GM19025 (cell line): ENCODE data around the gene MARCHF10.
"Not testable (repeated sequence)": the region's sequence is repeated elsewhere in the genome, so short reads cannot be mapped to it uniquely, and the experiment has no call there.

Experiments used
- ATAC-seq: cut with Tn5 transposase; IDR thresholded peaks from one replicate; pipeline ENCODE4 v1.9.1; 2021; ENCODE audit warnings: mild to moderate bottlenecking, low read depth, moderate library complexity; ENCODE audit not compliant: unreplicated experiment

Gene MARCHF10, protein sequence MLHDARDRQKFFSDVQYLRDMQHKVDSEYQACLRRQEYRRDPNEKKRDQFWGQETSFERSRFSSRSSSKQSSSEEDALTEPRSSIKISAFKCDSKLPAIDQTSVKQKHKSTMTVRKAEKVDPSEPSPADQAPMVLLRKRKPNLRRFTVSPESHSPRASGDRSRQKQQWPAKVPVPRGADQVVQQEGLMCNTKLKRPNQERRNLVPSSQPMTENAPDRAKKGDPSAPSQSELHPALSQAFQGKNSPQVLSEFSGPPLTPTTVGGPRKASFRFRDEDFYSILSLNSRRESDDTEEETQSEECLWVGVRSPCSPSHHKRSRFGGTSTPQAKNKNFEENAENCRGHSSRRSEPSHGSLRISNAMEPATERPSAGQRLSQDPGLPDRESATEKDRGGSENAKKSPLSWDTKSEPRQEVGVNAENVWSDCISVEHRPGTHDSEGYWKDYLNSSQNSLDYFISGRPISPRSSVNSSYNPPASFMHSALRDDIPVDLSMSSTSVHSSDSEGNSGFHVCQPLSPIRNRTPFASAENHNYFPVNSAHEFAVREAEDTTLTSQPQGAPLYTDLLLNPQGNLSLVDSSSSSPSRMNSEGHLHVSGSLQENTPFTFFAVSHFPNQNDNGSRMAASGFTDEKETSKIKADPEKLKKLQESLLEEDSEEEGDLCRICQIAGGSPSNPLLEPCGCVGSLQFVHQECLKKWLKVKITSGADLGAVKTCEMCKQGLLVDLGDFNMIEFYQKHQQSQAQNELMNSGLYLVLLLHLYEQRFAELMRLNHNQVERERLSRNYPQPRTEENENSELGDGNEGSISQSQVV

GRCh38 chr17:62807812-62808575 is at the start of gene MARCHF10:
TSS of gene MARCHF10 (minus strand) at chr17:62808314. CDS start at chr17:62801735, 6,579 bp downstream.
- no peak for ATAC-seq

- ATAC-seq = no peak
These were observed 49.4 kb upstream of the MARCHF10 start for GRCh38 chr17:62857526-62857925.

DNA sequence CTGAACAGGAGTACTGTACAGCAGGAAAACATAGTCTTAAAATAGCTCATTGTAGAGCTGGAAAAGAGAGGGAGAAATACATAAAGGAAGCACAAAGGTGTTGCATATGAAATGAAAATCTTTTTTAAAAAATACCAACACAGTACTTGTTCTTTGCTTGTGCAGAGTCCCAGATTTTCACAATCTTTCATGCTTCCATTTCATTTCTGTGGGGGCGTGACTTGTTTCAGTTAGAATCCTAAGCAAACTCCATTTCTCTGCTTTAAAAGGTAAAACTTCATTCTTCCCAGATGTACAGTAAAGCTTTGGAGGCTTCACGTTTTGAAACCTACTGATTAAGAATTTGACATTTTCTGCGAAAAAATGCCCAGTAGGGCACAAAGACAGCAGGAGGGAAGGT is 48.5 kb upstream of the MARCHF10 start:
- no peak for ATAC-seq

DNA sequence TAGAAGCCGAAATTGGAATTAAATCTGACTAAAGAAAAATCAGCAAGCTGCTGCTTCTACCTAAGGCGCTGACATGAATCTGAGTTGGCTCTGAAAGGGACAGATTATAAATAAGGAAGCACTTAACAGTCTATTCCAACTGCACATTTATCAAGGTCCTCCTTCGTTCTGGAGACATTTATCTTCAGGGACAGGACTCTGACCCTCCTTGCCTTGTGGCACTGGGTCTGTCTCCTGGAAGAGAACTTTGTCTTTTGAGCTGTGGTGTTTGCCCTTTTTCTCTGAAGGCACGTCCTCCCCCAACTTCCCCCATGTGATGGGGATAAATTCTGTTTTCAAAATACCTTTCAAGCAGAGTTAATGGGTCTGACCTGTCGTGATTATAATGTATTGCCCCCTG is 47.0 kb upstream of the MARCHF10 start:
- no peak for ATAC-seq

GRCh38 chr17:62854098-62854680 is 46.1 kb upstream of the MARCHF10 start:
- ATAC-seq = no peak

DNA sequence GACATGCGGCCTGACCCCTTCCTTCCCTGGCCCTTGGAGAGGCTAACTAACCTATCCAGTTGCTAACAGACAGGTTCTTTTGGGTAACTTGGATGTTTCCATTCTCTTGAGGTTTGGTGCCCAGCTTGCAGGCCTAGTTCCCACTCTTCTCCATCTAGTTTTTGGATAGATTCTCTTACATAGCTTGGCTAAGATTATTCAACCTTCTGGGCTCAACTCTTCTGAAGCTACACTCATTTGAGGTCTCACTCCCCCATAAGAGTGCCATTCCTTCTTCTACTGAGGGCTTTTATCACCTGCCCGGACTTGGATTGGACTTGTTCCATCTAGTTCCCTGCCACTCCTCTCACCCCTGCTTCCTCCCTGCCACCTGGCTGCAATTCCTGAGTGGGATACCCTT is 44.1 kb upstream of the MARCHF10 start:
- no peak for ATAC-seq

GRCh38 chr17:62849591-62850415 is 41.7 kb upstream of the MARCHF10 start:
- not testable (repeated sequence) for ATAC-seq

DNA sequence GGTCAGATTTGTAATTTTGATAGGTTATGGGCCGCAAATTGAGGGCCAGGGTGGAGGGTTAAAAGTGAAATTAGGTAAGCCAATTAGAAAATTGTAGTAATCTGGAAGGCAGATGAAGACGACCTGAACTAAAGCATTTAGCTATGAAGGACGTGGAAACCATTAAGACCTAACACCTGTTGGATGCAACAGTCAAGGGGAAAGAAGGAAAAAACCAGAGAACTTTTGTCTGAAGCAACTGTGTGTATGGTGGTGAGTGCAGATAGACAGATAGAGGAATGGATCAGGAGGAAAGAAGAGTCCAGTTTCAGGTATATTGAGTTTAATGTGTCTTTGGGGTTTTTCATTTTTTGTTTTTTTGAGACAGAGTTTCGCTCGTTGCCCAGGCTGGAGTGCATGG is 40.2 kb upstream of the MARCHF10 start:
- ATAC-seq = no peak

- ATAC-seq = no peak
These were observed 39.3 kb upstream of the MARCHF10 start for GRCh38 chr17:62847426-62847825.

- ATAC-seq = no peak
These were observed 32.8 kb upstream of the MARCHF10 start for GRCh38 chr17:62840871-62841270.

DNA sequence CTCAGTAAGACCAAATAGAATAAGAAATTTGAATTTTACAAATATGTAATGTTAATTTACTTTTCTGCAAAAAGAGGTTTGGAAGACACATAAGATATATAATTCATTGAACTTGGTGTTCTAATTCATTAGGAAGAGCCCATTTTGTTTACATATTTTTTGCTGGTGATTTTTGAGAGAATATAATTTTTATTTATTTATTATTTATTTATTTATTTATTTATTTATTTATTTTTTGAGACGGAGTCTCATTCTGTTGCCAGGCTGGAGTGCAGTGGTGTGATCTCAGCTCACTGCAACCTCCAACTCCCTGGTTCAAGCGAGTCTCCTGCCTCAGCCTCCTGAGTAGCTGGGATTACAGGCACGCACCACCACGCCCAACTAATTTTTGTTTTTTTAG is 25.7 kb upstream of the MARCHF10 start:
- ATAC-seq = not testable (repeated sequence)

DNA sequence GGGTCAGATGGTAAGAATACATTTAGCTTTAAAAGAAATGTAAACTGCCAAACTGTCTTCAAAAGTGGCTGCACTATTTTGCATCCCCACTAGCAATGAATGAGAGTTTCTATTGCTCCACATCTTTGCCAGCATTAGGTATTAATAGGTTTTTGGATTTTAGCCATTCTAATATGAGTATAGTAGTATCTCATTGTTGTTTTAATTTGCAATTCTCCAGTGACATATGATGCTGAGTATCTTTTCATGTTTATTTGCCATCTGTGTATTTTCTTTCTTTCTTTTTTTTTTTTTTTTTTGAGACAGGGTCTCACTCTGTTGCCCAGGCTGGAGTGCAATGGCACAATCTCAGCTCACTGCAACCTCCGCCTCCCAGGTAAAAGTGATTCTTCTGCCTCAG is 24.3 kb upstream of the MARCHF10 start:
- ATAC-seq = no peak

DNA sequence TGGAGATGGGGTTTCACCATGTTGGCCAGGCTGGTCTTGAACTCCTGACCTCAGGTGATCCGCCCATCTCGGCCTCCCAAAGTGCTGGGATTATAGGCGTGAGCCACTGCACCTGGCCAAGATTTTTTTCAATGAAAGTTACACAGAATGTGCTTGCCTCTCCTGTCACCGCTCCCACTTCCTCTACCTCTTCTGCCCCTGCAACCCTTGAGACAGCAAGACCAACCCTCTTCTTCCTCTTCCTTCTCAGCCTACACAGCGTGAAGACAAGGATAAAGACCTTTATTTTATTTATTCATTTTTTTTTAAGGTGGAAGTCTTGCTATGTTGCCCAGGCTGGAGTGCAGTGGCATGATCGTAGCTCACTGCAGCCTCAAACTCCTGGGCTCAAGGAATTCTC is 23.0 kb upstream of the MARCHF10 start:
- not testable (repeated sequence) for ATAC-seq

DNA sequence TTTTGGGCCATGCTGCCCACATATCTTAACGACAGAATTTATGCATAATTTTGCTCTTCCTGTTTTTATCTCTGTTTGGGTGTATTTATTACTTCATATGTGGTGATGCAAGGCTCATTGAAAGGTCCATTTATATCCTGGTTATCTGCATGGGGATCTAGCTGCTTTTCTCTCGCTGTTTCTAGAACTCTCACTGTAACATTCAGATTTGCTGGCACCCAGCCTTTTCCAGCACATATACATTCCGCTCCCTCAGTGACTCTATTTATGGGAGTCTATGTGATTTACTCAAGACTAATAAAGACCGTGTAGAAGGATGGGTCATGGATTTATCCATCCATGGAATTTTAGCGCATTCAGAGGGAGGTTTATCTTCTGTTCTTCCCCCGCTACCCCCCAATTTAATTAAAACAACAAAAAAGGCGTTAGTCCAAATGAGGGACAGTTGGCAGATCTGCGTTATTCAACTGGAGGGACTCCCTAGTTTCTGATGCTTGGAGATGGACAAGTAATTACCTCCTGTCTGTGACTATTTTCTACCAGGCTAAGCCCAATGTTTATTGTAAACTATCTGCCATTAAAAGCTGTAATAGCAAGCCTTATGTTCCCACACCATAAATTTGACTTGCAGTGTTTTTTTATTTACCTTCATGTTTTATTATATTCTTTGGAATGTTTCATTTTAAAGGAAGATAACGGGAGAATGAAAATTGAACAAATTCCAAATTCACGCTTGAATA is 19.8 kb upstream of the MARCHF10 start:
- ATAC-seq = no peak

GRCh38 chr17:62826956-62827355 is 18.8 kb upstream of the MARCHF10 start:
- no peak for ATAC-seq

- ATAC-seq = no peak
These were observed 17.1 kb upstream of the MARCHF10 start for GRCh38 chr17:62825182-62825581.

- no peak for ATAC-seq
These were observed 16.4 kb upstream of the MARCHF10 start for GRCh38 chr17:62824290-62825131.
